Measurements from ENCODE around the gene HAPLN3.

Gene HAPLN3

GRCh38 chr15:88874684-88875083, 20.7 kb downstream of the HAPLN3 start (continued):
- TF ChIP-seq TSHZ1 (tag by site-specific recombination; IDR thresholded peaks at IDR 0.05; ENCODE audit: borderline replicate concordance), result no peak
- no peak for TF ChIP-seq KLF1 (tag by site-specific recombination; IDR thresholded peaks at IDR 0.05)
- no peak for TF ChIP-seq ZXDB (tag by site-specific recombination; IDR thresholded peaks at IDR 0.05)
- TF ChIP-seq ZNF626 (tag by site-specific recombination; IDR thresholded peaks at IDR 0.05), result no peak
- TF ChIP-seq SALL2 (tag by site-specific recombination; IDR thresholded peaks at IDR 0.05; ENCODE audit: borderline replicate concordance), result no peak
- no peak for TF ChIP-seq ZNF610 (tag by site-specific recombination; IDR thresholded peaks at IDR 0.05; ENCODE audit: borderline replicate concordance)
- no peak for TF ChIP-seq ZNF169 (tag by site-specific recombination; IDR thresholded peaks at IDR 0.05)
- no peak for TF ChIP-seq KLF8 (tag by site-specific recombination; IDR thresholded peaks at IDR 0.05)
- TF ChIP-seq ZNF777 (tag by site-specific recombination; IDR thresholded peaks at IDR 0.05; ENCODE audit: borderline replicate concordance), result no peak
- TF ChIP-seq INSM2 (tag by site-specific recombination; IDR thresholded peaks at IDR 0.05), result no peak
- no peak for TF ChIP-seq ZNF571 (tag by site-specific recombination; IDR thresholded peaks at IDR 0.05)
- TF ChIP-seq ZFHX2 (tag by site-specific recombination; conservative IDR thresholded peaks at IDR 0.05), result no peak

GRCh38 chr15:88874275-88874674, 21.1 kb downstream of the HAPLN3 start:
- ChIA-PET CTCF (no interaction called here), POLR2A (no interaction called here)
- Histone ChIP-seq H3K9me3 (ENCODE audit: control insufficient read depth, insufficient read depth, low read depth, low read length) (no peaks in the 10 kb centered on the region), H3K4me3 (ENCODE audit: low read depth, low read length) (no peak overlapping the region), H3K27ac (ENCODE audit: extremely low read depth, low read depth, low read length) (no peak overlapping the region), H3K36me3 (ENCODE audit: control insufficient read depth in 2 of 2, insufficient read depth in 1 of 2, low read length in 2 of 2) (peaks cover 0 to 7% of the 10 kb centered on the region in 2 experiments; a peak in 1 of 3 replicates), H3K4me1 (ENCODE audit: control insufficient read depth, insufficient read depth, low read length) (no peaks in the 10 kb centered on the region)
- TF ChIP-seq PRDM1 (tag by site-specific recombination; IDR thresholded peaks at IDR 0.05) (no peak), ZNF785 (tag by site-specific recombination; IDR thresholded peaks at IDR 0.05) (no peak), ZNF24 (tag by site-specific recombination; IDR thresholded peaks at IDR 0.05) (no peak), ZBTB17 (tag by site-specific recombination; IDR thresholded peaks at IDR 0.05) (no peak), REPIN1 (tag by site-specific recombination; IDR thresholded peaks at IDR 0.05; ENCODE audit: low read depth) (no peak), ZSCAN16 (tag by site-specific recombination; IDR thresholded peaks at IDR 0.05) (no peak), PRDM10 (tag by site-specific recombination; IDR thresholded peaks at IDR 0.05) (no peak), ZNF112 (tag by site-specific recombination; IDR thresholded peaks at IDR 0.05) (no peak), ZSCAN5A (tag by site-specific recombination; IDR thresholded peaks at IDR 0.05) (no peak), ZNF830 (tag by site-specific recombination; IDR thresholded peaks at IDR 0.05; ENCODE audit: low read depth) (no peak), ZNF692 (tag by site-specific recombination; IDR thresholded peaks at IDR 0.05) (no peak)
